Measurements from ENCODE around the gene OPCML. TPM values are rescaled to one million over a fixed set of nuclear protein-coding genes. Genes with fewer than 3 reads are reported as not detected.

OPCML gene
- total RNA-seq, 1 experiment from 2014 or later = not detected

- no peaks in the 10 kb centered on the region for H3K9me2 ChIP-seq (ENCODE audit: insufficient read depth)
- intact Hi-C loops (cut with micrococcal nuclease; ENCODE audit: unreplicated experiment) = no loop called here
- no peak overlapping the region for H3K27ac ChIP-seq
- ChIA-PET POLR2A (ENCODE audit: unreplicated experiment) (no interaction called here), CTCF (no interaction called here)
- DNase-seq = no peak
- no peaks in the 10 kb centered on the region for H3F3A ChIP-seq (ENCODE audit: insufficient read depth, low read depth)
- no peaks in the 10 kb centered on the region for H3K27me3 ChIP-seq (ENCODE audit: insufficient read depth, low read depth)
- no peaks in the 10 kb centered on the region for H3K9me3 ChIP-seq (ENCODE audit: insufficient read depth, low read depth)
- no TSS peak for BruUV-seq (replicated peaks)
- no peak overlapping the region for H3K4me2 ChIP-seq
- TF ChIP-seq EZH2 (IDR thresholded peaks at IDR 0.05; ENCODE audit: low read depth) = no peak
- TF ChIP-seq, protein P1, sequence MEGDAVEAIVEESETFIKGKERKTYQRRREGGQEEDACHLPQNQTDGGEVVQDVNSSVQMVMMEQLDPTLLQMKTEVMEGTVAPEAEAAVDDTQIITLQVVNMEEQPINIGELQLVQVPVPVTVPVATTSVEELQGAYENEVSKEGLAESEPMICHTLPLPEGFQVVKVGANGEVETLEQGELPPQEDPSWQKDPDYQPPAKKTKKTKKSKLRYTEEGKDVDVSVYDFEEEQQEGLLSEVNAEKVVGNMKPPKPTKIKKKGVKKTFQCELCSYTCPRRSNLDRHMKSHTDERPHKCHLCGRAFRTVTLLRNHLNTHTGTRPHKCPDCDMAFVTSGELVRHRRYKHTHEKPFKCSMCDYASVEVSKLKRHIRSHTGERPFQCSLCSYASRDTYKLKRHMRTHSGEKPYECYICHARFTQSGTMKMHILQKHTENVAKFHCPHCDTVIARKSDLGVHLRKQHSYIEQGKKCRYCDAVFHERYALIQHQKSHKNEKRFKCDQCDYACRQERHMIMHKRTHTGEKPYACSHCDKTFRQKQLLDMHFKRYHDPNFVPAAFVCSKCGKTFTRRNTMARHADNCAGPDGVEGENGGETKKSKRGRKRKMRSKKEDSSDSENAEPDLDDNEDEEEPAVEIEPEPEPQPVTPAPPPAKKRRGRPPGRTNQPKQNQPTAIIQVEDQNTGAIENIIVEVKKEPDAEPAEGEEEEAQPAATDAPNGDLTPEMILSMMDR (conservative IDR thresholded peaks at IDR 0.05) = no peak
- H2AFZ ChIP-seq = no peak overlapping the region
- H3K36me3 ChIP-seq (ENCODE audit: low read depth) = no peaks in the 10 kb centered on the region
- no peaks in the 10 kb centered on the region for H4K20me1 ChIP-seq (ENCODE audit: insufficient read depth)
- no peak overlapping the region for H3K4me3 ChIP-seq
- no peaks in the 10 kb centered on the region for H3K4me1 ChIP-seq (replicated peaks; ENCODE audit: insufficient read depth)
- H3K79me2 ChIP-seq (ENCODE audit: low read depth) = no peaks in the 10 kb centered on the region
Measured at GRCh38 chr11:132621976-132622580, 910.2 kb downstream of the OPCML start.

DNA sequence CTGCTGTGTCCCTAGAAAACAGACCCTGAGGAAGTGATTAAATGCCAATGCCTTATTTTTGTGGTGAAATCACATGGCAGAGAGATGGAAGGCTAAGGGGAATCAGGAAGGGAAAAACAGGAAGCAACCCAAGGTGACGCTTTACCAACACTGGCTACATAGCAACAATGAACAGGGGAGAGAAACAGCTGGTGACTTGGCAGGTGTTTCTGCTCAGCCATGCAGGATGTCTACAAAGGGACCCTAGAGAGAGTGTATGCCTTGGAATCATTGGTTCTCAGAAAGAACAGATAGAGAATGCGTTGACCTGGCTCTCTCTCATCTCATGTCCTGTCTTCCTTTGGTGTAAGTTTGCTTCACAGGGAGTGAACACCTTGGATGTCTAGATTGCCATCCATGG is 911.9 kb downstream of the OPCML start:
- H2AFZ ChIP-seq = no peak overlapping the region
- no peak overlapping the region for H3K27ac ChIP-seq
- H3K9me3 ChIP-seq (ENCODE audit: insufficient read depth, low read depth) = no peaks in the 10 kb centered on the region
- H3K4me3 ChIP-seq = no peak overlapping the region
- no TSS peak for BruUV-seq (replicated peaks)
- ChIA-PET CTCF (no interaction called here), POLR2A (ENCODE audit: unreplicated experiment) (no interaction called here)
- intact Hi-C loops (cut with micrococcal nuclease; ENCODE audit: unreplicated experiment) = no loop called here
- H3K4me2 ChIP-seq = no peak overlapping the region
- H3K9me2 ChIP-seq (ENCODE audit: insufficient read depth) = no peaks in the 10 kb centered on the region
- no peaks in the 10 kb centered on the region for H3K4me1 ChIP-seq (replicated peaks; ENCODE audit: insufficient read depth)
- TF ChIP-seq EZH2 (IDR thresholded peaks at IDR 0.05; ENCODE audit: low read depth) = no peak
- TF ChIP-seq, protein P1 (conservative IDR thresholded peaks at IDR 0.05) = no peak
- no peaks in the 10 kb centered on the region for H3K79me2 ChIP-seq (ENCODE audit: low read depth)
- DNase-seq = no peak
- H3K36me3 ChIP-seq (ENCODE audit: low read depth) = no peaks in the 10 kb centered on the region
- H3K27me3 ChIP-seq (ENCODE audit: insufficient read depth, low read depth) = no peaks in the 10 kb centered on the region
- H3F3A ChIP-seq (ENCODE audit: insufficient read depth, low read depth) = no peaks in the 10 kb centered on the region
- no peaks in the 10 kb centered on the region for H4K20me1 ChIP-seq (ENCODE audit: insufficient read depth)

DNA sequence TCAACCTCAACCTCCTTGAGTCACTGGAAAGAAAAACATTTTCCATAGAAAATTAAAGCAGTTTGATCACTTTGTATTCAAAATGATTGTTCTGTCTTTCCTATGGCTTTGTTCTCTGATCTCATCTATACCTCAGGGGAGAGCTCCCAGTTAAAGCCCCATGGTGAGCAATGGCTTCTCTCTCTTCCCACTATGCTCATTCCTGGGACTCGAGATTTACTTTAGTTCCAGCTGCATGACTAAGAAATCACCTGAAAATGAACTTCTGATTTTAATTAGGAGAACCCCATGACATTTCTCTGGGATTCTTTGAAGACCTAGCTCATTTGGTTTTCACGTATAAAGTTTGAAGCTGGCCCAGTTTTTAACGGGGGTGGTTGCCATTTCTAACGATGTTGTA is 921.5 kb downstream of the OPCML start:
- no peak for TF ChIP-seq EZH2 (IDR thresholded peaks at IDR 0.05; ENCODE audit: low read depth)
- TF ChIP-seq, protein P1 (conservative IDR thresholded peaks at IDR 0.05) = no peak
- no peak overlapping the region for H2AFZ ChIP-seq
- no peaks in the 10 kb centered on the region for H3K9me2 ChIP-seq (ENCODE audit: insufficient read depth)
- no peak for DNase-seq
- H3K4me1 ChIP-seq (replicated peaks; ENCODE audit: insufficient read depth) = no peaks in the 10 kb centered on the region
- POLR2A ChIA-PET (ENCODE audit: unreplicated experiment) = no interaction called here
- H3K27me3 ChIP-seq (ENCODE audit: insufficient read depth, low read depth) = no peaks in the 10 kb centered on the region
- no peaks in the 10 kb centered on the region for H3K79me2 ChIP-seq (ENCODE audit: low read depth)
- H3K4me2 ChIP-seq = no peak overlapping the region
- no peaks in the 10 kb centered on the region for H4K20me1 ChIP-seq (ENCODE audit: insufficient read depth)
- CTCF ChIA-PET = no interaction called here
- no peaks in the 10 kb centered on the region for H3K36me3 ChIP-seq (ENCODE audit: low read depth)
- no peaks in the 10 kb centered on the region for H3F3A ChIP-seq (ENCODE audit: insufficient read depth, low read depth)
- intact Hi-C loops (cut with micrococcal nuclease; ENCODE audit: unreplicated experiment) = no loop called here
- H3K27ac ChIP-seq = no peak overlapping the region
- H3K4me3 ChIP-seq = no peak overlapping the region
- H3K9me3 ChIP-seq (ENCODE audit: insufficient read depth, low read depth) = no peaks in the 10 kb centered on the region
- BruUV-seq (replicated peaks) = no TSS peak

All from PC-9 (cell line).